ENCODE results near the gene SLC1A7.

Gene SLC1A7

GRCh38 chr1:53143527-53143926 lies 1.1 kb upstream of the SLC1A7 start:
- DNase-seq (ENCODE audit: low read depth) = no peak
- no peak overlapping the region for H3K4me3 ChIP-seq (ENCODE audit: low read length)
- TF ChIP-seq CTCF (conservative IDR thresholded peaks at IDR 0.05; ENCODE audit: low read length) = no peak

DNA sequence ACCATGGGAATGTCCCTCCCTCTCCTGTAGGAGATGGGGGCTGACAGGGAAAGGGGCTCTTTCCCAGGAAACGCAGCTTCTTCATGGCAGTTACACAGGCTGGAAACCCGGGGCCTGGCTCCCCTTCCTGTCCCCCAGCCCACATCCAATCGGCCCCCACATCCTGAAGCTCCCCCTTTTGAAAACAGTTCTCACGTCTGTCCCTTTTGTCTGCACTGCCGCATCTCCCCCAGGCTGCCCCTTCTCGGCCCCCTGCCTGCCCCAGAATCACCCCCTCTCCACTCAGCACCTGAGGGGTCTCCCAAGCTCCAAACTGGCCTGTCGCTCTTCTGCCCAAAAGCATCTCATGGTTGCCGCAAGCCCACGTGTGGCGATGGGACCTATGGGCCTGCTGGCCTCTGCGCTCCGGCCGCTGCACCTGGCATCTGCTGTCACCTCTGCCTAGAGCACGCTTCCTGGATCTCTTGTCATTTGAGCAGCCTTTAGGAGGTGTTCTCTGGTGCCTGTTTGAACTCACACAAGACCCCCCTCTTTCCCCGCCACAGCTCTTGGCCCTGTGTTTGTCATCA lies 867 bp downstream of the SLC1A7 start:
- no peak overlapping the region for H3K4me3 ChIP-seq (ENCODE audit: low read length)
- TF ChIP-seq CTCF (conservative IDR thresholded peaks at IDR 0.05; ENCODE audit: low read length) = no peak
- no peak for DNase-seq (ENCODE audit: low read depth)

- TF ChIP-seq CTCF (conservative IDR thresholded peaks at IDR 0.05; ENCODE audit: low read length) = no peak
- peak; percentile 34 for DNase-seq (ENCODE audit: low read depth)
- no peak overlapping the region for H3K4me3 ChIP-seq (ENCODE audit: low read length)
Measured at GRCh38 chr1:53140451-53140850, 2.0 kb downstream of the SLC1A7 start.

- DNase-seq (ENCODE audit: low read depth) = peak; percentile 86
- no peak overlapping the region for H3K4me3 ChIP-seq (ENCODE audit: low read length)
- TF ChIP-seq CTCF (conservative IDR thresholded peaks at IDR 0.05; ENCODE audit: low read length) = no peak
Measured at GRCh38 chr1:53139951-53140361, 2.5 kb downstream of the SLC1A7 start.

DNA sequence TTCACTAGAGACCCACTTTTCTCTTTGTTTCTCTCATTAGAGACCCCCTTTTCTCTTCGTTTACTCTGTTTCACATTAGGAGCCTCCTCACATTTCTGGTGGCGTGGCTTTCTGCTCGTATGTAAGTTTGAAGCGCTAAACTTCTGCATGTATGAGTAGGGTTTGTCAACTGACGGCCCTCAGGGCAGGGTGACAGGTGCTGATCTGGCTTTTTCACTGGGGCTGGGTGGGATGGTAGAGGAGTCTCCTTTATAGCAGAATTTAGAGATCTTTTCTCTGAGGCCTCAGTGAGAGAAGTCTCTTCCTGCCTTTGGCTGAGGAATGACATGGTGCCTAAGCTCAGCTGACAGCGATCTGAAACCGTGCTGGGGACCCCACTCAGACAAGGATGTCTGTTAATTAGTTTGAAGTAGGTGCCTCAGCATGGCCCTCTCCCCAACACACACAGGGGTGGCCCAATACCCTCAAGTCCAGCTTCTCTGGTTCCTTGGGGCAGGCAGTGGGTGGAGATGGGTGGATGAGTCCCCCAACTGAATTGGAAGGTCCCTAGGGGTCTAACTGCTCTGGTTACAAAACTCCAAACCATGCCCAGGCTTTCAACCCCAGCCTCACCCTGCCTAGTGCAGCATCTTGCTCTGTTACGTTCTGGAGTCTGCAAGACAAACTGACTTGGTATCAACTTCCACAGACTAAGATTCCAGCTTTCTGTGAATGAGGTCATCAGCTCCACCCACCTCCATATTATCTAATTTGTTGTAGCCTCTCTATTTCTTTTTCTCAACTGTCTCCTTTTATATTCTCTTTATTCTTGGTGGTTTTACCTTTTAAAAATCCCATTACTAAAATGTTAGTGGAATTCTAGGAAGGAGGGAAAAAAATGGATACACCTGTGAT lies 3.2 kb downstream of the SLC1A7 start:
- H3K4me3 ChIP-seq (ENCODE audit: low read length) = no peak overlapping the region
- no peak for DNase-seq (ENCODE audit: low read depth)
- TF ChIP-seq CTCF (conservative IDR thresholded peaks at IDR 0.05; ENCODE audit: low read length) = no peak

DNA sequence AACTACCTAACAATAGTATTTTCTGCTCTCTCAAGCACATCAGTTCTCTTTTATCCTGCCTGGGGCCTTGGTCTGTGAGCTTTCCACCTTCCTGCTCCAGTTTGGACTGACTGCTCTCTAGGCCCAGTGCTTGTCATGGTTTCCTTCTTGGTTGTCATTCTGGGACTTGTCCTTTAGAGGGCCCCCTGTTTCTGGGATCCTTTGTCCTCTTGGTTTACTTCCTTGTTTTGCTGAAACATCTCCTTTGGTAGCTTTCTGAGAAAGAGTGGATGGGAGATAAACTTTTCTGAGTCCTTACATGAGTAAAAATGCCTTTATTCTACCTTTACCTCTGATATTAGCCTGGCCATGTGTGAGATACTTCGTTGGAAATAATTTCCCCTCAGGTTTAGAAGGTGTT lies 4.7 kb downstream of the SLC1A7 start:
- DNase-seq (ENCODE audit: low read depth) = no peak
- no peak; the same call in 1 of the 2 replicates for TF ChIP-seq CTCF (conservative IDR thresholded peaks at IDR 0.05; ENCODE audit: low read length)
- H3K4me3 ChIP-seq (ENCODE audit: low read length) = no peak overlapping the region

DNA sequence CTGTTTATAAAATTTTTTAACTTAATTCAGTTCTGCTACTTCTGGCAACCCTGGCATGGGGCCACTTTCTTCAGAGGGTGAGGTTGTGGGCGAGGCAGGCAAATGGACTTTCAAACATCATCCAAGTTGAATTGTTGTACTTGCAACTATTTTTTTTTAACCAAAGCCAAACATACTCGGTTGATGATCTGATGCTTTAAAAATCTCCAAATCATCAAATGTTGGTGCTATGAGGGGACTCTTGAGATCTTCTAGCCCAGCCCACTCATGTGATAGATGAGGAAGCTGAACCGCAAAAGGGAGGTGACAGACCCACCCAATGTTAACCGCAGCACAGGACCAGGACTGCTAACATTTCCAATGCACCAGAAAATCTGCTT lies 6.7 kb downstream of the SLC1A7 start:
- TF ChIP-seq CTCF (conservative IDR thresholded peaks at IDR 0.05; ENCODE audit: low read length) = no peak
- peak; percentile 98 for DNase-seq (ENCODE audit: low read depth)
- no peak overlapping the region for H3K4me3 ChIP-seq (ENCODE audit: low read length)
